SKM-1 (cell line): ENCODE data around the gene SLC1A7.
A peak's percentile ranks its signal among the peaks of the same experiment; 100 is the strongest.

Source experiments
- DNase-seq: peaks from one replicate; lab custom pipeline; 2025; ENCODE audit not compliant: unreplicated experiment; lab: John Stamatoyannopoulos, UW

SLC1A7 gene

GRCh38 chr1:53092659-53093450, 49.6 kb downstream of the SLC1A7 start:
- no peak for DNase-seq

GRCh38 chr1:53091841-53092645, 50.4 kb downstream of the SLC1A7 start:
- DNase-seq = no peak

GRCh38 chr1:53090227-53091147, 52.0 kb downstream of the SLC1A7 start:
- DNase-seq = peak; percentile 21

- no peak for DNase-seq
Observed at GRCh38 chr1:53089478-53090226, 52.8 kb downstream of the SLC1A7 start.

GRCh38 chr1:53088616-53089300, 53.7 kb downstream of the SLC1A7 start:
- no peak for DNase-seq

DNA sequence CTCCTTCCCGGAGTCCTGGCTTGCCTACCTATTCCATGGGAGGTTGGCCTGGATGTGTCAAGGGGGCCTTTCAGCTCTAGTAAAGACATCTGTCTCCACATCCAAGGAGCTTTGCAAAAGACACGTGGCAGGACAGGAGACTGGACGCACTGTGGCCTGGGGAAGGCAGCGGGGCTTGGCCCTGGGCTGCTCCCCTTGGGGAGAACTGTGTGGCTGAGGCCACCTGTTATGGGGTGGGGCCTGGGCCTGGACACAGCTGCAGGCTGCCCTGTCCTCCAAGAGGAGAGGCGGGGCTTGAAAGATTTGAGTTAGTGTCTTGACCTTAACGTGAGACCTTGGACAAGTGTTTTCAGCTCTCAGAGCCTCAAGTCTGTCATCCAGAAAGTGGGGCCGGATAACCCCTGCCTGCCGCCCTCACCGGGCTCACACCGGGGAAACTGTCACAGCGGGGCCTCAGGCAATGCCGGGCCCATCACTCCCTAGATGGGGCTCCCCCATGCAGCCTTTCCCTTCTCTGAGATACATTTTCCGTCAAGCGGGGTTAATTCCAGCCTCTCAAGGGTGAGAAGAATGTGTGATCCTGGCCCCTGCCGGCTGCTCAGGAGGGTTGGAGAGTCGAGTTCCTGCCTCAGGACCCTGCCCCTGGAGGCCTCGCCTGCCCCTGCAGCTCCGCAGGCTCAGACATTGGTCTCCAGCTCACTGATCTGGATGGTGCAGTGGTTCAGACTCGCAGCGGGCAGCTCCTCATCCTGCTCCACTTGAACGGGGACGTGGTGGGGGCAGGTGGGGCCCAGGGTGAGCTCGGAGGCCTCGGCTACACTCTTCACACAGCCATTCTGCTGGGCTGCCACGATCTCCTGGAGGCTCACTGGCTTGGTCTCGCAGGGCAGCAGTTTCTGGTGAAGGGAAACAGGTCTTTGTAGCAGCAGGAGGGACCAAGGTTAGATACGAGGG, 54.8 kb downstream of the SLC1A7 start:
- DNase-seq = no peak

DNA sequence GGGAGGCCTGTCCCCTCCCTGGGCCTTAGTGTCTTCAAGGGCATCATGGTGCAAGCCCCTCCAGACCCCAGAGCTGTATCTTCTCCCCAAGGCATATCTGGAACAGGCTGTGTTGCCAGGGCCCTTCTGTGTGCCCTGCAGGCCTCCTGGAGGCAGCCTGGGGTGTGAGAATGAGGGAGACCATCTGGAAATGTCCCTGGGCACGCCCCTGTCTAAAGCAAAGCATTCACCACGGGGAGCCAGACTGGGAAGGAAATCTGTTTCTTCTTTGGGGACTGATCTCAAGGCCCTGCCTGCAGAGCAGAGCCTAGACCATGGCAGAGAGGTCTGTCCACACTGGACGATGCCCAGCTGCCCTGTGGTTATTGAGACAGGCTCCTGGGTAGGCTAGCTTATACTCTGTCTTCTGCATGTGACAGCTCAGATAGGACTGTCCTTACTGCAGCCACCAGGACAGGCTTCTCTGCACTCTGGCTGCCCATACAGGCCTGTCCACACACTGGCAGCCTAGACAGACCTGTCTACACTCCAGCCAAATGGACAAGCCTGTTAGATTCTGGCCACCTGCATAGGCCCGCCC, 55.9 kb downstream of the SLC1A7 start:
- DNase-seq = no peak

DNA sequence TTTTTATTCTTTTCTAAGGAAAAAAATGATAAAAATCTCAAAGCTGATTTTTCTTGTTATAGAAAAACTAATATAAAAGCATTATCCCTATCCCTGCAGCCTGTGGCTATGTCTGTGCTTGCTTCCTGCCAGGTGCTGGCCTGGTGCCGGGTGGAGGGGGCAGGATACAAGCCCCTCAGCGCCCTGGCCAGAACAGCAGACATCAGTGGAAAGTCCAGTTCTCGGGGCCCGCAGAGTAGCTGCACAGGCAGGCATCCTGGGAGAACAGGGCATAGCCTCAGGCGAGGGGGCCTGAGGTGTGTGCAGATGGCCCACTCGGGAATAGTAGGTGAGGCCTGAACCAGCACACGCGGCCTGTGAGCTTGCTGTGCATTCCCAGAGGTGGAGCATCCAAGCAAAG, 57.0 kb downstream of the SLC1A7 start:
- no peak for DNase-seq

DNA sequence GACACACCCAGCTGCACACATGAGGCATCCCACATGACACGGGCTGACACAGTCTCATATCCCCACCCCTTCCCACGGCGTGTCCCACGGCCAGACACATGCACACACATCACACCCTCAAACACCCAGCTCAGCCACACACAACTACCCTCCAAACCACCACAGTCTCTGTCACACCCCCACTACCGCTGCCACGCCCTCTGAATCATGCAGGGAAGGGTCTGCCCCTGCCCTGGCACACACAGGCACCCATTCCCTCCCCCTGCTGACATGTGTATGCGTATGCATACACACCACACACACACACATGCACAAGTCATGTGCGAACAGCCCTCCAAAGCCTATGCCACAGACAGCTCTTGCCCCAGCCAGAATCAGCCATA, 57.9 kb downstream of the SLC1A7 start:
- no peak for DNase-seq

DNA sequence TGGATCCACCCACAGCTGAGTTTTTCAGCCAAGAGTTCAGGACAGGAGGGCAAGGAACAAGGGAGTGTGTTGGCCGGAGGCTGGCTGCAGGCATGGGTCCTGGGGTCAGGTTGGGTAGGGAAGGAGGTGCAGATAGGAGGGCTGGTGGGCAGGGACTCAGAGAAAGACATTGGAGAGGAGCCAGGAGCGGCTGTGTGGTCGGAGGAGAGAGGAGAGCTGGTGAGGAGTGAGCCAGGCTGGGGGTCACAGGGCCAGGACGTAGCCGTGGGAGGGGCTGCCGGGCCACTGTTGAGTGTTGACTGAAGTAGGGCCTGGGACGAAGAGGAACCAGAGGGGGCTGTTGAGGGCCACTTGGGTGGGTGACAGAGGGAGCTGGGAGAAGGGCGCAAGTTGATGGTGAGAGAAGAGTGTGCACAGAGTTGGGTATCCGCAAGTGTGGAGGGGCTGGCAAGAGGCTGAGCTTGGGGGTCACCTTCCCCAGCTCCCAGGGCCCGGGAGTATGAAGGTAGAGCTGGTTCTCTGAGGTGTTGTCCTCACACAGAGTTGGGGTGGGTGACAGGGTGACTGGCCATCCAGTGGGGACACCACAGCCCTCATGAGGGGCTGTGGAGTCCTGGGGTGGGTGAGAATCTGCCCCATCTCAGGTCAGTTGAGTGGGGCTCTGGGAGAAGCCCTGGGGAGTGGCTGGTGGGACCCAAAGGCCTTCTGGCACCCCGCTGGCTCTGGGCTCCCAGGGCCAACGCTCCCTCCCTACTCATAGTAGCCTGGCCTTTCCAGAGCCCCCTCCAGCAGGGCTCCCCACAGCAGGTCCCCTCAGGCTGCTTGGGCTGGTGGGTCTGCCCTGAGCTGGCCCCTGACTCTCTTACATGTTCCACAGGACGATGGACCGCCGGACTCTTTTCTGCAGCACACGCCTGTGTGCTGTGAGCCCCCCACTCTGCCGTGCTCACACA, 58.5 kb downstream of the SLC1A7 start:
- no peak for DNase-seq

DNA sequence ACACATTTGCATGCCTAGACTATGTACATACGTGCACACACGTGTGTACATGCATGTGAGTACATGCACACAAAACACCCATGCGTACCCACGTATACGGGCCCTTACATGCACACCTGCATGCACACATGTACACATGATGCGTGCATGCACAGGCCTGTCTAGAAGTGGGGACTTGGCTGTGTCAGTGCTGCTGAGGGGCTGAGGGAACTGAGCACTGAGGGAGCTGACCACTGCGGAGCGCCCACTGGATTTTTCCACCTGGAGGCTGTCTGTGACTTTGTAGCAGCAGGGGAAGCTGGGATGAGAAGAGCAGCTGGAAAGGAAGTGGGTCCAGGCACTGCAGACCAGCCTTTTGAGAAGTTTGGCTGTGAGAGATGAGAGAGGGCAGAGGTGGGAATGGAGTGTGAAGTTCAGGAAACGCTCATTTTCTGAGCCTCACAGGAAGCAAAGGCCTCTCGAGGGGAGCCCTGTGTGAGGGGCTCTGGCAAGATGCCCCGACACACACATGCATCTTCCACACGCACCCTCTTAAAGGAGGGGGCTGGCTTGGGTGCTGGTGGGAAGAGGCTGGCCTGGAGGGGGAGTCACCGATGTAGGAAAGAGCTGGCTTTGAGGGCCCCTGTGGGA, 59.5 kb downstream of the SLC1A7 start:
- DNase-seq = no peak

GRCh38 chr1:53081384-53082066, 60.9 kb downstream of the SLC1A7 start:
- DNase-seq = no peak

DNA sequence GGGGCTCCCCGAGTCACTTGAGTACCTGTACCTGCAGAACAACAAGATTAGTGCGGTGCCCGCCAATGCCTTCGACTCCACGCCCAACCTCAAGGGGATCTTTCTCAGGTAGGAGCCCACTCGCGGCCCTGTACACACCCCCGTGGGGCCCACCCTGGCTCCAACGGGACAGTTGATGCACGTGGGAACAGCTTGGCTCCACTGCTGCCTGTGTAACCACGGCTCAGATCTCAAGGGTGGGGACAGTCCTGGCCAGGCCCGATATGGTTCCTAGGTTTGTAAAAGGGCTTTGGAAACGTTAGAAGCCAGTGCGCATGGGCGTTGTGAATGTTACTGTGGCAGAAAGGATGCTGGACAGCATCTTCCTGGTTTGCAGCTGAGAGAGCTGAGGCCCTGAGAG, 61.7 kb downstream of the SLC1A7 start:
- no peak for DNase-seq

DNA sequence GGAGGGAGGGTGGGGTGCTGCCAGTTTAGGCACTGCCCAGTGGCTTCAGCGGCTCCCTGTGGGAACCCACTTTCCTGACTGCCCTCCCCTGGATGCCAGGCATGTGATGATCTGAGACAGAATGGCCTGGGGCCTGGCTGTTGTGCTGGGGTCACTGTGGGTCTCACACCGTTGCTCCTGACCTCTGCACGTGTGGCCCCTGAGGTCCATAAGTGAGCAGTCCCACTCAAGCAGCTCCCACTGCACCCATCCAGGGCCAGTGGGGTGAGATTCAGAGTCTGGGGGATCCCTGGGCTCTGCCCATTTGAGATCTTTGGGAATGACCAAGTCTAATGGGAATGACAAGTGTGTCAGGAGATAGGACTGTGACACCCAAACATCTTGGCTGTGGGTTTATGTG, 62.4 kb downstream of the SLC1A7 start:
- no peak for DNase-seq

DNA sequence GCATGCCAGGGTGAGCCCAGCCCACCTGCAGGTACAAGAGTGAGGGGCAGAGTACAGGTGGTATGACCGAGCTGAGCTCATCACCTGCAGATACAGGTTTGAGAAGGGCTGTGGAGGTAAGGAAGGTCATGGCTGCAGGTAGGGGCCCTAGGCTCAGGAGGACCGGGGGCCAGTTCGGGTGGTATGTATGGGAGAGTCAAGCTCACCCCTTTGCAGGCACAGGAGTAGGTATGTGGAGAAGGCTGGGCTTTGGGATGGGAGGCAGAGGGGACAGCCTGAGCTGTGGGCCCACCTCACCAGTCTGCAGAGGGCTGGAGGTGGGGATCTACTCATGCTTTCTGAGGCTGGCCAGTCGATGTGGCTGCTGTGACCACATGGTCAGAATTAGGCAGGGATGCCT, 63.2 kb downstream of the SLC1A7 start:
- no peak for DNase-seq

DNA sequence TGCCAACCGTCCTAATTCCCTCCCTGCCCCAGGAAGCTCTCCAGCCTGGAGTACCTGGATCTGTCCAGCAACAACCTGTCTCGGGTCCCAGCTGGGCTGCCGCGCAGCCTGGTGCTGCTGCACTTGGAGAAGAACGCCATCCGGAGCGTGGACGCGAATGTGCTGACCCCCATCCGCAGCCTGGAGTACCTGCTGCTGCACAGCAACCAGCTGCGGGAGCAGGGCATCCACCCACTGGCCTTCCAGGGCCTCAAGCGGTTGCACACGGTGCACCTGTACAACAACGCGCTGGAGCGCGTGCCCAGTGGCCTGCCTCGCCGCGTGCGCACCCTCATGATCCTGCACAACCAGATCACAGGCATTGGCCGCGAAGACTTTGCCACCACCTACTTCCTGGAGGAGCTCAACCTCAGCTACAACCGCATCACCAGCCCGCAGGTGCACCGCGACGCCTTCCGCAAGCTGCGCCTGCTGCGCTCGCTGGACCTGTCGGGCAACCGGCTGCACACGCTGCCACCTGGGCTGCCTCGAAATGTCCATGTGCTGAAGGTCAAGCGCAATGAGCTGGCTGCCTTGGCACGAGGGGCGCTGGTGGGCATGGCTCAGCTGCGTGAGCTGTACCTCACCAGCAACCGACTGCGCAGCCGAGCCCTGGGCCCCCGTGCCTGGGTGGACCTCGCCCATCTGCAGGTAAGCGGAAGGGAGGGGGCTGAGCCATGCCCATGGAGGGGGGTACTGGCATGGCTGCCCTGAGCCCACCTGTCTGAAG, 63.9 kb downstream of the SLC1A7 start:
- DNase-seq = no peak
